T-helper 2 cell treated with Interferon-gamma antibody and Interleukin-4, amounts not matched to agents 100 ng/mL and 5 ng/mL, for 36 hours (primary cell): Measurements from ENCODE around the gene GAK. TPM values are rescaled to one million over a fixed set of nuclear protein-coding genes. Genes with fewer than 3 reads are reported as not detected.

Source experiments
- intact Hi-C: fragments of 100-400 bp; cut with micrococcal nuclease; formaldehyde crosslinking; loops from one replicate; pipeline ENCODE4 v1.15.1; 2023
- total RNA-seq: library from RNA; stranded (reverse); gene quantifications from 2 replicates; pipeline ENCODE4 v1.2.3, GENCODE V29; 2022

The GAK gene
- total RNA-seq, 1 donor from 2014 or later, result 144 TPM

DNA sequence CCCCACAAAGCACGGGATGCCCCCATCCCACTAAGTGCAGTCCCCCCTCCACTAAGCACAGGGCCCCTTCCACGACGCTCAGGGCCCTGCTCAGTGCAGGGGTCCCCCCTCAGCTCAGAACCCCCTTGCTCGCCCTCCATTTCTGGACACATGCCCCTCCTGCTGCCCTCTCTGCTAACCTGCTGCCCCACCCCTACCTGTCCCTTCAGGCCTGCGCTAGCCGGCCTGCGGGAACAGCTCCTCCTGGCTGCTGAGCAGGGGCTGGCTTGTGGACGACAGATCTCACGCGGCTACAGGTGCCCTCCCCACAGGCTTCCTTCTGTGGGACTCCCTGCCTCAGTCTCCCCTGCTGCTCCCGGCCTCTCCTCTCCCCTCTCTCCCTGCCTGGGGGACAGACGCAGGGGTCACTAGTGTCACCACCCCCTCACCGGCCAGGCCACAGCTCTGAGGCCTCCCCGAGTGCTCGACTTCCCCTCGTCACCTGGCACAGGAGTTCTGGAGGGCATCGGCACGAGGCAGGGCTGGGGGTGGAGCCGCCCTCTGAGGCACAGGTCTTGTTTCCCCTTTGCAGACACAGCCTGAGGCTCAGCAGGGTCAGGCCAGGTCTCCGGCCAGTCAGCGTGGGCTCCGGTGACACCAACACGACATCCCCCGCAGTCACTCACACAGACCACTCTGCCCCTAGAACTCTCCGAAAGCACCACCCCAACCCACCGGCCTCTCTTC lies 21.6 kb downstream of the GAK start:
- intact Hi-C loops, result no loop called here

DNA sequence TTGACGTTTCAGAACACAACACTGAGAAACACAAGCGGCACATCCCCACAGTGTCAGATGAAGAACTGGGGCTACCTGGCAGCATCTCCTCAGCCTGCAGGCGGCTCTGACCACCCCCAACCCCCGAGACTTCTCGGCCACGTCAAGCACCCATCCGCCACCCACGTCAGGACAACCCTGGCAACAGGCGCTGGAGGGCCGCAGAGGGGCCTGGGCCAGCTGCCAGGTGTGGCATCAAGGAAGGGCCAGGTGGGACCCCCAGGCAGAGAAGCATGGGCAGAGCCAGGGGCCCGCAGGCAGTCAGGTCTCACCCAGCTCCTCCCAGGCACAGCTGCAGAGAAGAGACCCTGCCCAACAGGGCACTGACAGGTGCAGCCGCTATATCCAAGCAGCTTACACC lies 22.3 kb downstream of the GAK start:
- intact Hi-C loops, result no loop called here

DNA sequence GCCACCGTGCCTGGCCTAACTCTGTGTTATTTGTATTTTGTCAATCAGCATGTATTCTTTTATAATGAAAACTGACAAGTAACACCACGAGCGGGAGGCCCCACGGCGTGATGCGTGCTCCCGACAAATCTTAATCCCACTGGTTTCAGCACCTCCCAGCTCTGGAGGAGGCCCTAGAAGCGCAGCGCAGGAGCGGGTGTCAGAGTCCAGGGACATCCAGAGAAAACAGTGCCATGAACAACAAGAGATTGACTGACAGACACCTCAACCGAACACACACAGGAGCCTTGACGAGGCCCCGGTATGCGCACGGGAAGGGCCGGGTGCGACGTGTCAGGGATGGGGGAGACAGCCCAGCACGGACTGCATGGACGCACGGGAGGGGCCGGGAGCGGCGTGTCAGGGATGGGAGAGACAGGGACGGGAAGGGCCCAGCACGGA lies 23.0 kb downstream of the GAK start:
- intact Hi-C loops, result no loop called here

DNA sequence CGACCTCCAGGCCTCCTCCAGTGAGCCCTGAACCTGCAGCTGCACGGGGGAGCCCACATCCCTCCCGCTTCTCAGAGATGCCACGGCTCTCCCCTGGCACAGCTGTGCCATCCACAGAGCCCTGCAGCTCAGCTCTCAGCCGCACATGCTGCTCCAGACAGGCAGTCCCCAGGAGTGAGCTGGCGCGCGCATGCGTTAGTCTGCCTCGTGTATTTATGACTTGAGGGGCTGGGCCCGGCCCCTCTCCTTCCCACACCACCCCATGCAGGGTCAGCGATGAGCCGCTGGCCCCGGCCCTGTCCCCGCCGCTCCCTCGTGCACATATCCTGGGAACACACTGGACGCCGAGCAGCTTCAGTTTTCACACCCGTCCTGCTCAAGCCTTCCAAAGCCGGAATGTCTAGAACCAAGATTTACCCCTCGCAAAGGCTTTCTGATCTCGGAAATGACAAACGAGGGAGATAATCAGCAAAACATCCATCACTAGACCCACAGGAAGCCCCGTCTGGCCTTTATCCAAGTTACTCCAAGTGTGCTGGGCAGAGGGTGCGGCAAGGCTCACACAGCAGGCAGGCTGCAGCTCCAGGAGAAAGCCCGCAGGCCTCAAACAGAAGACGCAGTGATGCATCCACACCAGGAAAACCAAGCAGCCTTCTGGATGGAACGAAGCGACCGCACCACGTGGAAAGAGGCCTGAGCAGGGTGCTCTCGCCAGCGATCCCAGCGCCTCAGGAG lies 24.3 kb downstream of the GAK start:
- intact Hi-C loops, result no loop called here

- intact Hi-C loops, result no loop called here
Observed at GRCh38 chr4:907103-907400, 25.1 kb downstream of the GAK start.

GRCh38 chr4:906339-907102 lies 25.6 kb downstream of the GAK start:
- intact Hi-C loops, result no loop called here

DNA sequence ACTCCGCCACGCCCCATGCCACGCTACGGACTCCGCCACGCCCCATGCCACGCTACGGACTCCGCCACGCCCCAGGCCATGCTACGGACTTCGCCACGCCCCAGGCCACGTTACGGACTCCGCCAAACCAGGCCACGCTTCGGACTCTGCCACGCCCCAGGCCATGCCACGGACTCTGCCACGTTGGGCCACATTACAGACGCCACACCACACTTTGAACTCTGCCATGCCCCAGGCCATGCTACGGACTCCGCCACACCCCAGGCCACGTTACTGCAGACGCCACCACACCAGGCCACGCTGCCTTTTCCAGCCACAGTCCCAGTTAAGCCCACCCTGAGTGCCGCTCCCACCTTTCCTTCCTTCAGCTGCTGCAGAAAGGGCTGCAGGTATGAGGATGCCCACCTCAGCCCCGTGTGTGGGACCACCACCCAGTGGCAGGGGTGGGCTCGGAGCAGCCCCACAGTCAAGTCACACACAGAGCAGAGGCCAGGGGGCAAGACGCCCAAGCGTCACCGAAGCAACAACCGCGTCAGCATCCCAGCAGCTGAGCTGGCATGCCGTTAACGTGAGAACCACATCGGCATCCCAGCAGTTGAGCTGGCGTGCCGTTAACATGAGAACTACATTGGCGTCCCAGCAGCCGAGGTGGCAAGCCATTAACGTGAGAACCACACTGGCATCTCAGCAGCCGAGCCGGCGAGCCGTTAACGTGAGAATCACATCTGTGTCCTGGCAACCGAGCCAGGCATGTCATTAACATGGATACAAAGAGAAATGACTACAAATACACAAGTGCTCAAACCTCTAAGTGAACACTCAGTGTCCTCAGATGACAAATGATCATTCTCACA lies 26.4 kb downstream of the GAK start:
- intact Hi-C loops, result no loop called here

DNA sequence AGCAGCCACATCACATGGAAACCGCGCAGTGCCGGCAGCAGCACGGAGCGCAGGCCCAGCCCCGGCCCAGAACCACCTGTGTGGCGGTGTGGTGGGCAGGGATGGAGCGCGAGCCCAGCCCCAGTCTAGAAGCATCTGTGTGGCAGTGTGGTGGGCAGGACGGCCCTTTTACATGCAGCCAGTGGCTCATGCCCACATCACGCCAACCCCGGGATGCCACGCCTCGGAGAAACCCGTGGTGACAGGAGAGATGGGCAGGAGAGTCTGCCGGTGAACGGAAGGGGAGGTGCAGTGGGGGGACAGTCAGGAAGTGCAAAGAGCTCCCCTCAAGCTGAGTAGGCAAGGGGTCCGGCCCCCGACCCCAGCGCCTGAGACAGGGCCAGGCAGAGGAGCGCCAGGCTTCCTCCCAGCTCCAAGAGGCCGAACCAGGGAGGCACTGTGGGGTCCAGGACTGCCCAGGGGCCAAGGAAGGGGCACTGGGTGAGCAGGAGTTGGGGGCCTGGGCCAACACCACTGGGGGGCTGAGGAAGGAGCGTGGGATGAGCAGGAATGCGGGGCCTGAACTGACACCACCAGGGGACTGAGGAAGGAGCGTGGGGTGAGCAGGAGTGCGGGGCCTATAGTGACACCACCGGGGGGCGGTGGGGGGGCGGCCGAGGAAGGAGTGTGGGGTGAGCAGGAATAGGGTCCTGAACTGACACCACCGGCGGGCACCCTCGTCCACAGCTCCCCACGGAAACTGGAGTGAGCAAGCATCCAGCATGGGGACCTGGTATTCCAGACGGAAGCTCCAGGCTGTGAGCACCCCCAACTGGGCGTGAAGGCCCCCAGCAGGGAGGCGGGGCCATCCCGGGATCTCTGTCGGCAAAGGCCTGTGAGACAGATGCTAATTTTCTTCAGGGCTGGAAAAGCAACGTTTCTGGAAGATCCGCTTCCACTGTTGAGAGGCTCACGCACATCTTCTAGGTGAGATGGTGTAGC lies 28.8 kb downstream of the GAK start:
- intact Hi-C loops, result no loop called here

- intact Hi-C loops, result no loop called here
Observed at GRCh38 chr4:901192-901910, 30.8 kb downstream of the GAK start.

DNA sequence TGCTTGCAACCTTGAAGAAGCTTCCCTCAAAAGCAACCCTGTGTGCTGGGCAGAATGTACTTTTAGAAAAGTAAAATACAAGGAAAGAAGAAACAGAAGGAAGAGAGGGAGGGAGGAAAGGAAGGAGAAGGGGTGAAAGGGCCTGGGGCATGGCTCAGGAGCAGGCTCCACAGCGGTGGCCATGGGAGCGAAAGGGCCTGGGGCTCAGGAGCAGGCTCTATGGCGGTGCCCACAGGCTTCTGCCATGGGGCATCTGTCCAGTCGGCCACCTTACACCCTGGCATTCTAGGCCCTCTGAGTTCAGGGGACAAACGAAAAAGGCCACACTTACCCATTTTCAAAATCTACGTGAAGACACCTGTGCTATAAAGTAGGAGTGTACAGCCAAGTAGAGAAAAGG lies 31.4 kb downstream of the GAK start:
- intact Hi-C loops, result no loop called here

- intact Hi-C loops, result no loop called here
Observed at GRCh38 chr4:900073-900472, 32.0 kb downstream of the GAK start.

- intact Hi-C loops, result no loop called here
Observed at GRCh38 chr4:899556-899906, 32.6 kb downstream of the GAK start.

GRCh38 chr4:898869-899555 lies 33.1 kb downstream of the GAK start:
- intact Hi-C loops, result no loop called here

DNA sequence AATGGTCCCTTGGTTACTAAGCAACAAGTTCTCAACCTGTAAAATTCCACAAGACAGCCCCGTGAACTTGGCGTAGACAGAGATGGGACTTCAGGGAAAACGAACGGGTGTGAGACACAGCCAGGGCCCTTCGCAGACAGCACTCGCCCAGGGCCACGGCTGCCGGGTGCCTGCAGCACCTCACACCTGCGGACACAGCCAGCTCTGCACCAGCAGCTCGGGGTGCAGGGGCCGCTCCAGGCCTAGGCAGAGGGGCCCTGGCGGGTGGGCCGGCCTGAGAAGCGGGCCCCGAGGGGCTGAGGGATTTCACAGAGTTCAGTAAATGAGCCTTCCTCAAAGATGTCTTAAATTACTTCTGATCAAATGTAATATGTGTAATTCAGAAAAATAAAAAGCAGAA lies 34.0 kb downstream of the GAK start:
- intact Hi-C loops, result no loop called here

DNA sequence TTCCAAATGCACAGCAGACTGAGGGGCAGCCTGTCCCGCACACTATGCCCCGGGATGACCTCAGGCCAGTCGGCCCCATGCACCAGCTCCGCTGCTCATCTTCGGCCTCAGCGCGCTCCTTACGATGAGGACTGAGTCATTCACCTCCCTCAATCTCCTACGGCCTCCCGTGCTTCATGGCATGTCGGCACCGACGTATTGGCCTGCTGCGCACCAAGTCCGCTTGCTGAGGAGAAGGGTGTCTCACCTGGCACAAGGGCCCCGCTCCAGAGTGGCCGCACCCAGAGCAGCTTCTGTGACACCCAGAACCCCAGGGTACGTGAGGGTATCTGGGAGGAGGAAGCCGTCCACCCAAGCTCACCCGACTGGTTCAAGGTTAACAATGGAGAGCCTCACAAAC lies 35.5 kb downstream of the GAK start:
- intact Hi-C loops, result no loop called here

GRCh38 chr4:896216-896615 lies 35.9 kb downstream of the GAK start:
- intact Hi-C loops, result no loop called here

GRCh38 chr4:895596-895995 lies 36.5 kb downstream of the GAK start:
- intact Hi-C loops, result no loop called here

DNA sequence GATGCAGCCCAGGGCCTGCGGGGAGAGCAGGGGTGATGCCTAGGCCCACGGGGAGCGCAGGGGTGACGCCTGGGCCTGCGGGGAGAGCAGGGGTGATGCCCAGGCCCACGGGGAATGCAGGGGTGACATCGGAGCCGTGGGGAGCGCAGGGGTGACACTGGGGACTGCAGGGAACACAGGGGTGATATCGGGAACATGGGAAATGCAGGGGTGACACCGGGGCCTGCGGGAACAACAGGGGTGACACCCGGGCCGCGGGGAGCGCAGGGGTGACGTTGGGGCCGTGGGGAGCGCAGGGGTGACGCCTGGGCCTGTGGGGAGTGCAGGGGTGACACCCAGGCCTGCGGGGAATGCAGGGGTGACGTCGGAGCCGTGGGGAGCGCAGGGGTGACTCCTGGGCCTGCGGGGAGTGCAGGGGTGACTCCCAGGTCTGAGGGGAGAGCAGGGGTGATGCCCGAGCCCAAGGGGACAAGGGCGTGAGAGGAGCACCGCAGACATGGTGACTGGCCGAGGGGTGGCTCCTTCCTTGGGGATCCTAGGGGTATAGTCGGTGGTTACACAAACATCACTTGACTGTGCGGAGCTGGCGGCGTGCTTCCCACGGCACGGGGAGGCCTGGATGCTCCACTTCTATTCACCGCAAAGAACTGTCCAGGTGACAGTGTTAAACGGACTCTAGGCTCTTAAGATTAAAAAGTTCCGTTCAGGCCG lies 38.0 kb downstream of the GAK start:
- intact Hi-C loops, result no loop called here
